Natural killer cell (primary cell): ENCODE data around the gene AK3. TPM values are rescaled to one million over a fixed set of nuclear protein-coding genes. Genes with fewer than 3 reads are reported as not detected.

Experiments
- ATAC-seq, 3 donors: fragments of 150-1000 bp in 2 of 3; fragments of 200-7000 bp in 1 of 3; cut with Tn5 transposase; 1 replicate in 1 of 3; 2 replicates in 2 of 3; pipeline ENCODE4 v1.10.0; 2021; ENCODE audit warnings: mild to moderate bottlenecking in 2 of 3, moderate library complexity in 2 of 3
- DNase-seq, 2 donors: peaks; one replicate each; pipeline versions ENCODE4 v3.0.0 to v3.0.0-alpha.2; 2013 to 2021; ENCODE audit warnings: mixed read lengths in 1 of 2
- H3K27ac ChIP-seq: one replicate; pipeline ENCODE4 v1.5.1; 2013; ENCODE audit warnings: mild to moderate bottlenecking, low read length
- H3K27me3 ChIP-seq: one replicate; pipeline ENCODE4 v1.6.1; 2013; ENCODE audit warnings: low read length; ENCODE audit not compliant: control insufficient read depth, insufficient read depth
- H3K36me3 ChIP-seq: one replicate; pipeline ENCODE4 v1.6.1; 2013; ENCODE audit warnings: low read length; ENCODE audit not compliant: control insufficient read depth, insufficient read depth
- H3K4me1 ChIP-seq: one replicate; pipeline ENCODE4 v1.6.1; 2013; ENCODE audit warnings: low read length; ENCODE audit not compliant: control insufficient read depth, insufficient read depth
- H3K4me3 ChIP-seq: one replicate; pipeline ENCODE4 v1.5.1; 2013; ENCODE audit warnings: low read length
- H3K9me3 ChIP-seq: one replicate; pipeline ENCODE4 v1.6.1; 2013; ENCODE audit warnings: low read length; ENCODE audit not compliant: control insufficient read depth, insufficient read depth
- H3K27ac Mint-ChIP-seq, 2 donors: one replicate each; pipeline ENCODE4 v1.8.0; 2022; ENCODE audit warnings: mild to moderate bottlenecking in 2 of 2, mixed read lengths in 2 of 2, moderate library complexity in 1 of 2
- H3K27me3 Mint-ChIP-seq, 2 donors: one replicate each; pipeline ENCODE4 v1.8.0; 2022; ENCODE audit warnings: low read depth in 2 of 2, mixed read lengths in 2 of 2
- H3K36me3 Mint-ChIP-seq: one replicate; pipeline ENCODE4 v1.8.0; 2022; ENCODE audit warnings: mixed read lengths
- H3K4me1 Mint-ChIP-seq, 2 donors: one replicate each; pipeline ENCODE4 v1.8.0; 2022; ENCODE audit warnings: mixed read lengths in 2 of 2
- H3K4me3 Mint-ChIP-seq: one replicate; pipeline ENCODE4 v1.8.0; 2022; ENCODE audit warnings: mild to moderate bottlenecking, moderate library complexity, mixed read lengths
- H3K9me3 Mint-ChIP-seq, 2 donors: one replicate each; pipeline ENCODE4 v1.8.0; 2022; ENCODE audit warnings: mixed read lengths in 2 of 2
- WGBS: methylation state at CpG from one replicate; pipeline ENCODE4 v1.1.7; 2013; ENCODE audit warnings: missing lambda C conversion rate; ENCODE audit not compliant: insufficient coverage; 5-methylcytosine and 5-hydroxymethylcytosine counted together
- intact Hi-C: fragments of 100-400 bp; cut with micrococcal nuclease; formaldehyde crosslinking; loops from one replicate; pipeline ENCODE4 v1.14.2; 2022
- total RNA-seq, 4 donors: library from RNA; stranded (reverse); fragments of 120-200 nt in 1 of 4; gene quantifications; one replicate each; pipeline versions ENCODE4 v1.2.3 to v1.2.4, GENCODE V29; 2013 to 2022
- TF ChIP-seq, protein P1 (sequence below): fragments of 200-600 bp; IDR thresholded peaks from one replicate; pipeline ENCODE4 v1.8.0; 2022; ENCODE audit warnings: antibody characterized with exemption

Gene AK3
- total RNA-seq, 3 donors from 2014 or later (not counting 1 experiment from before 2014, with no cell fraction given), result 18.6 to 23.1 (median 21.0) TPM

DNA sequence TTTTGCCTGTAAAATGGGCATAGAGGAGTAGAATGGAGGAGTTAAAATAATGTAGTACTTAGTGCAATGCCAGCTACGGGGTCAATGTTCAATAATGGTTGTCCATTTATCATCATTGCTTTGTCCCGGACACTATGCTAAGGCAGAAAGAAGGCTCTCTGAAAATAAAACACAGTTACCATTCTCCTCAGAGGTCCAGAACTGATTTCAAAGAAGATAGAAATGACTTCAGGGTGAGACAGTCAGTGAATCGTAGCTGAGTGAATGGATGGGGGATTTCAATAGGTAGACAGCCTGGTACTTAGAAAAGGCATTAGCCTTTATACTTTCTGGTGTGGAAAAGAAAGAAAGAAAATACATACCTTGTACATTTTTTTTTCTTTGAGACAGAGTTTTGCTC, 1.2 kb upstream of the AK3 start:
- H3K9me3 Mint-ChIP-seq, result no peaks in the 10 kb centered on the region
- Histone ChIP-seq H3K4me3 (no peak overlapping the region), H3K27ac (peak overlapping the region; percentile 51), H3K4me1 (peaks cover 20% of the 10 kb centered on the region), H3K36me3 (no peaks in the 10 kb centered on the region), H3K27me3 (no peaks in the 10 kb centered on the region), H3K9me3 (no peaks in the 10 kb centered on the region)
- TF ChIP-seq, protein P1, sequence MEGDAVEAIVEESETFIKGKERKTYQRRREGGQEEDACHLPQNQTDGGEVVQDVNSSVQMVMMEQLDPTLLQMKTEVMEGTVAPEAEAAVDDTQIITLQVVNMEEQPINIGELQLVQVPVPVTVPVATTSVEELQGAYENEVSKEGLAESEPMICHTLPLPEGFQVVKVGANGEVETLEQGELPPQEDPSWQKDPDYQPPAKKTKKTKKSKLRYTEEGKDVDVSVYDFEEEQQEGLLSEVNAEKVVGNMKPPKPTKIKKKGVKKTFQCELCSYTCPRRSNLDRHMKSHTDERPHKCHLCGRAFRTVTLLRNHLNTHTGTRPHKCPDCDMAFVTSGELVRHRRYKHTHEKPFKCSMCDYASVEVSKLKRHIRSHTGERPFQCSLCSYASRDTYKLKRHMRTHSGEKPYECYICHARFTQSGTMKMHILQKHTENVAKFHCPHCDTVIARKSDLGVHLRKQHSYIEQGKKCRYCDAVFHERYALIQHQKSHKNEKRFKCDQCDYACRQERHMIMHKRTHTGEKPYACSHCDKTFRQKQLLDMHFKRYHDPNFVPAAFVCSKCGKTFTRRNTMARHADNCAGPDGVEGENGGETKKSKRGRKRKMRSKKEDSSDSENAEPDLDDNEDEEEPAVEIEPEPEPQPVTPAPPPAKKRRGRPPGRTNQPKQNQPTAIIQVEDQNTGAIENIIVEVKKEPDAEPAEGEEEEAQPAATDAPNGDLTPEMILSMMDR, result no peak
- peak overlapping the region; percentile 90 to 91 for H3K27ac Mint-ChIP-seq
- H3K36me3 Mint-ChIP-seq, result no peaks in the 10 kb centered on the region
- ATAC-seq, result no peak
- no peaks in the 10 kb centered on the region for H3K27me3 Mint-ChIP-seq
- peak overlapping the region; percentile 93 for H3K4me3 Mint-ChIP-seq
- peaks cover 24 to 32% of the 10 kb centered on the region in 2 donors for H3K4me1 Mint-ChIP-seq
- intact Hi-C loops, result loop anchor here (10.0 kb wide), 1 partner anchor 1217 kb away; the partner anchor contains the start of gene RFX3
- 67% methylated on average over 3 of the region's 3 CpGs for WGBS
- peak in 1 of 2 donors; percentile 30 for DNase-seq

DNA sequence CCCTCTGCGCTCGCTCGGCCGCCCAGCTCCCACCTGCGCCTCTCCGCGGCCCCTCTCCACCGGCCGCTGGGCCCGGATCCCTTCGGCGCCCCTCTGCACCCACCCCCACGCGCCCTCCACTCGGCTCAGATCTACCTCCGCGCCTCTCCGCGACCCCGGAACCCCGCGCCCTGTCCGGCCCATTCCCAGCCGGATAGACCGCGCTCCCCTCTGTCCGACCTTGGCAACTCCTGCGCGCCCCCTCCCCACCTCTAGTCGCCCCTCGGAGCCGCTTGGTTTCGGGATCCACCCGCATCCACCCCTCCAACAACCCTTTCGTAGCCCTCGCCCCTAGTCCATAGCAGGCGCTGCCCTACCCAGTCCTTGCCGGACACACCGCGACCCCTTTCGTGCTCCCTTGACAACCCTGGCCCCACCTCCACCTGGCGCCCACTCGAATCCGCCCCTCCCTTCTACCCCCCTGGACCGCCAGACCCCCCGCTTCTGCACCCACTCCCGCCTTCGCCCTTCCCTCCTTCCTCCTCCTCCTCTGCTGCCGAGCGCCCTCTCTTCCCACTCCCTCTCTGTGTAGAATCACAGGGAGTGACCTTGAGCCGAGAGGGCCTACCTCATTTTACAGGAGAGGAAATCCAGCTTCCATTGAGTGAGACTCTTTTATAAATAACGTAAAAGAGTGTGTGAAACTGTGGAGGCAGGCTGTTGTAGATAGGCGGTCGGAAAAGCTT, 525 bp upstream of the AK3 start:
- 3% methylated on average over 54 of the region's 54 CpGs for WGBS
- ATAC-seq, result peak in 1 of 3 donors; percentile 2
- peak in 1 of 2 donors; percentile 38 for DNase-seq
- no peaks in the 10 kb centered on the region for H3K36me3 Mint-ChIP-seq
- intact Hi-C loops, result loop anchor here (1.0 to 10.0 kb wide), 3 partner anchors 51 to 1217 kb away; partner anchors contain the start of genes CDC37L1, RCL1 and RFX3
- peak overlapping the region; percentile 93 for H3K4me3 Mint-ChIP-seq
- TF ChIP-seq, protein P1, result no peak
- H3K4me3 ChIP-seq, result peak overlapping the region; percentile 94
- peaks cover 20% of the 10 kb centered on the region for H3K4me1 ChIP-seq
- H3K27me3 ChIP-seq, result no peaks in the 10 kb centered on the region
- H3K27me3 Mint-ChIP-seq, result no peaks in the 10 kb centered on the region
- peaks cover 25 to 33% of the 10 kb centered on the region in 2 donors for H3K4me1 Mint-ChIP-seq
- H3K36me3 ChIP-seq, result no peaks in the 10 kb centered on the region
- H3K27ac Mint-ChIP-seq, result peak overlapping the region; percentile 90 to 91
- H3K9me3 Mint-ChIP-seq, result no peaks in the 10 kb centered on the region
- peak overlapping the region; percentile 51 for H3K27ac ChIP-seq
- no peaks in the 10 kb centered on the region for H3K9me3 ChIP-seq

DNA sequence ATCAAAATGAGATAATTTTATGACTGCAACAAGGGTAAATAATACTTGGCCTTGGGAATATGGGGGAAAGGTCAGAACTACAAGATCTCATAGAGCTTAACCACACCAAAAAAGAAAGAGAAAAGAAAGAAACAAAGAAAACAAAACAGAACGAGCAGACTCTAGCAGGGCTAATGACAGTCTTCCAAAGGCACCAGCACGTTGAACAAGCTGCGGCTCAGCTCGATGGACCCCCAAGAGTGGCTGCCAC, 689 bp downstream of the AK3 start:
- 0% methylated on average over 4 of the region's 4 CpGs for WGBS
- H3K4me1 Mint-ChIP-seq, result peaks cover 30 to 33% of the 10 kb centered on the region in 2 donors
- H3K4me1 ChIP-seq, result peaks cover 20% of the 10 kb centered on the region
- TF ChIP-seq, protein P1, result no peak
- H3K27ac ChIP-seq, result peak overlapping the region; percentile 72
- no peaks in the 10 kb centered on the region for H3K9me3 Mint-ChIP-seq
- H3K4me3 Mint-ChIP-seq, result peak overlapping the region; percentile 93
- intact Hi-C loops, result loop anchor here (10.0 kb wide), 1 partner anchor 1216 kb away; the partner anchor contains the start of gene RFX3
- peak overlapping the region; percentile 90 to 91 for H3K27ac Mint-ChIP-seq
- ATAC-seq, result no peak
- peak overlapping the region; percentile 94 for H3K4me3 ChIP-seq
- no peaks in the 10 kb centered on the region for H3K36me3 ChIP-seq
- no peaks in the 10 kb centered on the region for H3K9me3 ChIP-seq
- H3K27me3 Mint-ChIP-seq, result no peaks in the 10 kb centered on the region
- H3K27me3 ChIP-seq, result no peaks in the 10 kb centered on the region
- no peak for DNase-seq
- H3K36me3 Mint-ChIP-seq, result no peaks in the 10 kb centered on the region
